Neural progenitor cell (in vitro differentiated cells): ENCODE data around the gene DCAF5. TPM values are rescaled to one million over a fixed set of nuclear protein-coding genes. Genes with fewer than 3 reads are reported as not detected.

Source experiments
- DNase-seq: peaks from one replicate; pipeline ENCODE4 v3.0.0-alpha.2; 2016; ENCODE audit warnings: low spot score
- H2AFZ ChIP-seq: fragments of 200-600 bp; sonication (generic); replicated peaks from 2 replicates; pipeline ENCODE4 v1.6.1; 2016; ENCODE audit warnings: antibody characterized with exemption
- H3F3A ChIP-seq: fragments of 200-600 bp; sonication (generic); 2 replicates; pipeline ENCODE4 v1.6.1; 2016; ENCODE audit warnings: antibody characterized with exemption, low read depth
- H3K27ac ChIP-seq: fragments of 200-600 bp; sonication (generic); 2 replicates; pipeline ENCODE4 v1.5.1; 2016; ENCODE audit warnings: mild to moderate bottlenecking
- H3K27me3 ChIP-seq: fragments of 200-600 bp; sonication (generic); 2 replicates; pipeline ENCODE4 v1.6.1; 2016; ENCODE audit warnings: mild to moderate bottlenecking, moderate library complexity
- H3K36me3 ChIP-seq: fragments of 200-600 bp; sonication (generic); 2 replicates; pipeline ENCODE4 v1.5.1; 2016
- H3K4me1 ChIP-seq: fragments of 200-600 bp; sonication (generic); 2 replicates; pipeline ENCODE4 v1.6.1; 2016; ENCODE audit warnings: mixed run types
- H3K4me2 ChIP-seq: fragments of 200-600 bp; sonication (generic); 2 replicates; pipeline ENCODE4 v1.6.1; 2016
- H3K4me3 ChIP-seq: fragments of 200-600 bp; sonication (generic); 2 replicates; pipeline ENCODE4 v1.5.1; 2016
- H3K79me2 ChIP-seq: fragments of 200-600 bp; sonication (generic); 2 replicates; pipeline ENCODE4 v1.6.1; 2016; ENCODE audit warnings: low read depth
- H3K9ac ChIP-seq: fragments of 200-600 bp; sonication (generic); 2 replicates; pipeline ENCODE4 v1.6.1; 2016
- H3K9me3 ChIP-seq: fragments of 200-600 bp; sonication (generic); 2 replicates; pipeline ENCODE4 v1.5.1; 2016; ENCODE audit warnings: low read depth
- H4K20me1 ChIP-seq: fragments of 200-600 bp; sonication (generic); 2 replicates; pipeline ENCODE4 v1.6.1; 2016; ENCODE audit warnings: low read depth
- H3K27ac Mint-ChIP-seq: 3 replicates; pipeline ENCODE4 v1.8.0; 2021; ENCODE audit warnings: mixed read lengths
- H3K27me3 Mint-ChIP-seq: 2 replicates; pipeline ENCODE4 v1.8.0; 2022; ENCODE audit warnings: low read depth, mild to moderate bottlenecking, inconsistent platforms, moderate library complexity, mixed read lengths; ENCODE audit not compliant: insufficient read depth
- H3K36me3 Mint-ChIP-seq: 3 replicates; pipeline ENCODE4 v1.8.0; 2021; ENCODE audit warnings: mixed read lengths
- H3K4me1 Mint-ChIP-seq: 3 replicates; pipeline ENCODE4 v1.8.0; 2021; ENCODE audit warnings: mixed read lengths
- H3K4me3 Mint-ChIP-seq: 3 replicates; pipeline ENCODE4 v1.8.0; 2021; ENCODE audit warnings: mild to moderate bottlenecking, moderate library complexity, mixed read lengths
- H3K9me3 Mint-ChIP-seq: 3 replicates; pipeline ENCODE4 v1.8.0; 2020; ENCODE audit warnings: mixed read lengths
- EZH2 ChIP-seq: fragments of 200-600 bp; sonication (generic); IDR thresholded peaks from 2 replicates; pipeline ENCODE4 v1.6.1; 2017; ENCODE audit warnings: antibody characterized with exemption, mild to moderate bottlenecking, moderate library complexity
- EZH2phosphoT487 ChIP-seq: fragments of 200-600 bp; sonication (generic); IDR thresholded peaks from 2 replicates; pipeline ENCODE4 v1.6.1; 2017; ENCODE audit warnings: antibody characterized with exemption
- total RNA-seq: library from RNA; depleted of rRNA; stranded (reverse); fragments of >200 nt; gene quantifications from 2 replicates; pipeline ENCODE4 v1.2.3, GENCODE V29; 2015; ENCODE audit warnings: low replicate concordance
- TF ChIP-seq, protein P1 (sequence below): fragments of 200-600 bp; sonication (generic); IDR thresholded peaks from 2 replicates; pipeline ENCODE4 v1.5.1; 2017; ENCODE audit warnings: antibody characterized with exemption, mild to moderate bottlenecking

The DCAF5 gene
- total RNA-seq, 1 donor from 2014 or later = 22.4 TPM

DNA sequence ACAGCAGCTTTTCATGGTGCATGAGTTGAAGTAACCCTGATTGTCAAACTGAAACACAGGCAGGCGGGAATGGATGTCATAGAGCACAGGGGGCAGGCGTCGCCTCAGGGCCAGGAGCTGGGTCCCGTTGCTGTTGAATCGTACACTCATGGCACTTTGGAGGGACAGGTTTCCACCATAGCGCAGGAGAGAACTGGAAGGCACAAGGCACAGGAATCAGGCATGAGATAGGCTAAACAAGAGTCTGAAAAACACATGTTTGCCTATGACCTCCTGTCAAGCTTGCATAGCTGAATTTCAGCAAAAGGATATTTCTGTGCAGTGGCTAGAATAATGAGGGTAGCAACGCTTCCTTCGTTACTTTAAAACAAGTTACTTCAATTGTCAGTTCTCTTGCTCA lies 61.2 kb downstream of the DCAF5 start:
- DNase-seq = no peak
- H3K9me3 Mint-ChIP-seq = no peaks in the 10 kb centered on the region
- Histone ChIP-seq H3K4me3 (no peak overlapping the region), H3K4me1 (peaks cover 29% of the 10 kb centered on the region), H3F3A (peaks cover 29% of the 10 kb centered on the region), H3K36me3 (peaks cover 5% of the 10 kb centered on the region), H3K27ac (no peak overlapping the region), H4K20me1 (peaks cover 8% of the 10 kb centered on the region), H3K27me3 (no peaks in the 10 kb centered on the region), H3K9me3 (no peaks in the 10 kb centered on the region), H3K4me2 (no peak overlapping the region), H3K9ac (no peak overlapping the region), H3K79me2 (no peaks in the 10 kb centered on the region), H2AFZ (no peak overlapping the region)
- peaks cover 23% of the 10 kb centered on the region for H3K36me3 Mint-ChIP-seq
- peaks cover 34% of the 10 kb centered on the region for H3K4me1 Mint-ChIP-seq
- no peak for TF ChIP-seq EZH2phosphoT487
- no peaks in the 10 kb centered on the region for H3K27me3 Mint-ChIP-seq
- H3K27ac Mint-ChIP-seq = no peak overlapping the region
- no peak overlapping the region for H3K4me3 Mint-ChIP-seq

DNA sequence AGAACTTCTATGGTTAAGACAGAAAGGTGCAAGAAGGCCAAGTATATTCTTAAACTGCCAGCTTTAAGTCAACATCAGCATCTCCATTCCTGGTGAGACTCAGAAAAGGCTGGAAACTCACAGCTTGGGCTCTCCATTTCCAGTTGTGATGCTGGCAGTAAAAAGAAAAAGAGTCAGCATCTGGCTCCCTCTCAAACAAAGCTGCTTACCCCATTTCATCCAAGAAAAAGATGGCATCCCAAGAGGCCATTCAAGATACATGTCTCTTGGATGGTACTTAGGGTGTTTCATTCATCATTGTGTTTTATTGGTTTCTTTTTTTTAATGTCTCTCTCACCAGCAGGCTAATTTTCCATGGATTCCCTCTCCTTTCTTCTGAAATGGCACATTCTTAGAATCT lies 61.9 kb downstream of the DCAF5 start:
- peaks cover 2% of the 10 kb centered on the region for H3K27me3 Mint-ChIP-seq
- no peak overlapping the region for H2AFZ ChIP-seq

DNA sequence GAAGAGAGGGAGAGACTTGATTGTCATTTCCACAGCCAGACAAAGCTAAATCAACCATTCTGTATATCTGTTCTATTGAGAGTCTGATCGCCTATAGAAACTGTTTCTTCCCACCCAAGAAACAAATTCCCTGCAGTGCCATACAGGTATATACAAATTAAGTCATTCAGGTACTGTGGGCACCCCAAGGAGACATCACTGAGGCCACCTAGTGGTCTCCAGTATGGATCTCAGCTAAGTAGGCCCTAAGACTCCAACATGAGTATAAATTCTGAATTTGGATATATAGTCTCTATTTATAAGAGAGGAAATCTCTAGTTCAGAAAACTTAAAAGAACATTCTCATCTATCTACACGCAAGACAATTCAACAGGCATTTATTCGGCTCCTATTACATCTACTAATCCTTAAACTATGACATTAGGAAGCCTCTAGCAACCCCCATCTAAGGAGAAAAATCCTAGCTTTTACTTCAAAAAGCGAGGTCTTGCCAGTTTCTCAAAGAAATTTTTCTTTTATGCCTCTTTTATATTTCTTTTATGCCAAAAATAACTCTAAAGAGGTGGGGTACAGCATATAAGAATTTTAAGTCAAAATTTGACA lies 62.6 kb downstream of the DCAF5 start:
- H3K4me3 Mint-ChIP-seq = no peak overlapping the region
- Histone ChIP-seq H3K4me3 (no peak overlapping the region), H3K27me3 (no peaks in the 10 kb centered on the region), H3K79me2 (no peaks in the 10 kb centered on the region), H3K4me2 (no peak overlapping the region), H3K9ac (no peak overlapping the region), H4K20me1 (peaks cover 8% of the 10 kb centered on the region), H3K4me1 (peaks cover 21% of the 10 kb centered on the region), H3F3A (peaks cover 19% of the 10 kb centered on the region), H3K36me3 (peaks cover 5% of the 10 kb centered on the region), H3K27ac (no peak overlapping the region), H3K9me3 (no peaks in the 10 kb centered on the region), H2AFZ (no peak overlapping the region)
- H3K36me3 Mint-ChIP-seq = peaks cover 18% of the 10 kb centered on the region
- TF ChIP-seq, protein P1, sequence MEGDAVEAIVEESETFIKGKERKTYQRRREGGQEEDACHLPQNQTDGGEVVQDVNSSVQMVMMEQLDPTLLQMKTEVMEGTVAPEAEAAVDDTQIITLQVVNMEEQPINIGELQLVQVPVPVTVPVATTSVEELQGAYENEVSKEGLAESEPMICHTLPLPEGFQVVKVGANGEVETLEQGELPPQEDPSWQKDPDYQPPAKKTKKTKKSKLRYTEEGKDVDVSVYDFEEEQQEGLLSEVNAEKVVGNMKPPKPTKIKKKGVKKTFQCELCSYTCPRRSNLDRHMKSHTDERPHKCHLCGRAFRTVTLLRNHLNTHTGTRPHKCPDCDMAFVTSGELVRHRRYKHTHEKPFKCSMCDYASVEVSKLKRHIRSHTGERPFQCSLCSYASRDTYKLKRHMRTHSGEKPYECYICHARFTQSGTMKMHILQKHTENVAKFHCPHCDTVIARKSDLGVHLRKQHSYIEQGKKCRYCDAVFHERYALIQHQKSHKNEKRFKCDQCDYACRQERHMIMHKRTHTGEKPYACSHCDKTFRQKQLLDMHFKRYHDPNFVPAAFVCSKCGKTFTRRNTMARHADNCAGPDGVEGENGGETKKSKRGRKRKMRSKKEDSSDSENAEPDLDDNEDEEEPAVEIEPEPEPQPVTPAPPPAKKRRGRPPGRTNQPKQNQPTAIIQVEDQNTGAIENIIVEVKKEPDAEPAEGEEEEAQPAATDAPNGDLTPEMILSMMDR = peak; percentile 80
- no peak for TF ChIP-seq EZH2
- peaks cover 2% of the 10 kb centered on the region for H3K27me3 Mint-ChIP-seq
- peaks cover 23% of the 10 kb centered on the region for H3K4me1 Mint-ChIP-seq
- H3K9me3 Mint-ChIP-seq = no peaks in the 10 kb centered on the region
- peak; percentile 34 for DNase-seq
- no peak overlapping the region for H3K27ac Mint-ChIP-seq

More for the DNA sequence above, 61.9 kb downstream of the DCAF5 start:
- Histone ChIP-seq H3K9me3 (no peaks in the 10 kb centered on the region), H3K9ac (no peak overlapping the region), H3K4me3 (no peak overlapping the region), H3K79me2 (no peaks in the 10 kb centered on the region), H3K36me3 (peaks cover 5% of the 10 kb centered on the region), H3K27ac (no peak overlapping the region), H3F3A (peaks cover 23% of the 10 kb centered on the region), H3K4me2 (no peak overlapping the region), H3K27me3 (no peaks in the 10 kb centered on the region), H4K20me1 (peaks cover 8% of the 10 kb centered on the region), H3K4me1 (peaks cover 26% of the 10 kb centered on the region)
- no peak overlapping the region for H3K4me3 Mint-ChIP-seq
- TF ChIP-seq EZH2 (no peak), EZH2phosphoT487 (no peak)
- TF ChIP-seq, protein P1 = no peak
- peaks cover 23% of the 10 kb centered on the region for H3K36me3 Mint-ChIP-seq
- no peak for DNase-seq
- H3K4me1 Mint-ChIP-seq = peaks cover 28% of the 10 kb centered on the region
- H3K9me3 Mint-ChIP-seq = no peaks in the 10 kb centered on the region
- no peak overlapping the region for H3K27ac Mint-ChIP-seq

DNA sequence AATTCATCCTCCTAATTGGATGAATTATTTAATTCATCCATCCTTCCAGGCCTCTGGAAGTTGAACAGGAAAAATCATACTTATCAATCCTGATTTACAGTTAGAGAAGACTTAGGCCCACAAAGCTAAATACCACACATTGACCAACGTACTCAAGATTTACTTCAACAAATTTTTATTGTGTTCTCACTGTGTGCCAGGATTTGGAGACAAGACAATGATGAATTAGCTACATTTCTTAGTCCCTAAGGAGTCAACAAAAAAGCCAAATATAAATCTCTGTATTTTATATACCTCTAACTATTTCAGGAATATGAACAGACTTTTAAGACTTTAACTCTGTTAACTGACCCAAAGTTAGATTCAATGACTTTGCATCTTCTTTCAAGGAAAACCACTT lies 63.9 kb downstream of the DCAF5 start:
- Histone ChIP-seq H3K27me3 (no peaks in the 10 kb centered on the region), H3K9me3 (no peaks in the 10 kb centered on the region), H3K4me1 (peaks cover 13% of the 10 kb centered on the region), H3K36me3 (peaks cover 5% of the 10 kb centered on the region), H3K9ac (no peak overlapping the region), H2AFZ (no peak overlapping the region), H3K79me2 (no peaks in the 10 kb centered on the region), H3K4me2 (no peak overlapping the region), H4K20me1 (peaks cover 8% of the 10 kb centered on the region), H3F3A (peaks cover 10% of the 10 kb centered on the region), H3K4me3 (no peak overlapping the region), H3K27ac (no peak overlapping the region)
- Mint-ChIP-seq H3K36me3 (peaks cover 20% of the 10 kb centered on the region), H3K9me3 (no peaks in the 10 kb centered on the region), H3K27ac (no peak overlapping the region), H3K27me3 (peaks cover 2% of the 10 kb centered on the region), H3K4me1 (peaks cover 13% of the 10 kb centered on the region), H3K4me3 (no peak overlapping the region)
- no peak for TF ChIP-seq EZH2
- no peak for TF ChIP-seq EZH2phosphoT487
- TF ChIP-seq, protein P1 = no peak
- DNase-seq = no peak
